ENCODE measurements around the gene RAB40C.

RAB40C gene

DNA sequence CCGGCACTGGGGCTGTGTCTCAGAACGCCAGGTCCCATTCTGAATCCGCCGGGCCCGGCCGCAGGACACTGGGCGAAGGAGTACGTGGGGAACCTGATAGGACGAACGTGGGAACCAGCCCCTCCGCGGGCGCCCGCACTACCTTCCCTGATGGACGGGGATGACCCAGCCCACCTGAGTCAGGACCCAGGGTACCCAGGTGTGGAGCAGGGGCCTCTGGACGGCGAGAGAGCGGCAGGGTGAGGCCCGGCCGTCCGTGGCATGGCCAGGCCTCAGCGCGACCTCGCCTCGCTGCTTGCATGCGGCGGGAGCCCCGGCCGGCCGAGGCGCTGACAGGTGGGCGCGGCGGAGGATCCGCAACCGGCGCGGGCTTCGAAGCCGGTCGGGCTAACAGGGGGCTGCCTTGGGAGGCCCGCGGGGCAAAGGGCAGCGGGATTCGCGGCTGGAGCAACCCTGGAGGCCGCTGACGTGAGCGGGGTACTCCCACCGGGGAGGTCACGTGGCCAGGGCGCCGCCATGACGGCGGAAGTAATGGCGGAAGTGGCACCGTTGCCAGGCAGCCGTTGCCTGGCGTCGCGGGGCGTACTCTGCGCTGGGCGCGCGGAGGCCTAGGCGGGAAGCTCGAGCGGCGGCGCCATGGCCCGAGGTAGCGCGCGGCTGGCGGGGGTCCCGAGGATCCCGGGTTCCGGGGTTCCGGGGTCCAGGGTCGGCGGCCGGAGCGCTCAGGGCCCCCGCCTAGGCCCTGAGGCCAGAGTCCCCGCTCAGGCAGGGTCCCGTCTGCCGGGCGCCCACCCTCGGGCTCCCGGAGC, 59.1 kb downstream of the RAB40C start, which contains the start of gene WDR90:
Gene WDR90 (plus strand): TSS at position 585 of the 809 bp plus-strand sequence. CDS start 52 bp downstream, at position 637.
- DNase-seq, result peak; percentile 87 to 94

DNA sequence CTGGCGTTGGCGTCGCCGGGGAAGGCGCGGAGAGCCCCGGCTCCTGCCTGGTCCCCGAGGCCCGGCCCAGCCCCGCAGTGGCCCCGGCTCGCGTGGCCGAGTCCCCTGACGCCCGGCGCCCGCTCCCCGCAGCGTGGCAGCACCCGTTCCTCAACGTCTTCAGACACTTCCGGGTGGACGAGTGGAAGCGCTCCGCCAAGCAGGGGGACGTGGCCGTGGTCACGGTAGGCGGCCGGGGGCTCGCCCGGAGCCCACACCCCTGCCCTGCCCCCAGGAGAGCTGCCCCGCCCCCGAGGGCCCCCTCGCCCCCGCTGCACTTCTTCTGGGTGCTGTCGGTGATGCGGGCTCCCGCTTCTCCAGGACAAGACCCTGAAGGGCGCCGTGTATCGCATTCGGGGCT, 59.8 kb downstream of the RAB40C start:
- DNase-seq, result no peak

DNA sequence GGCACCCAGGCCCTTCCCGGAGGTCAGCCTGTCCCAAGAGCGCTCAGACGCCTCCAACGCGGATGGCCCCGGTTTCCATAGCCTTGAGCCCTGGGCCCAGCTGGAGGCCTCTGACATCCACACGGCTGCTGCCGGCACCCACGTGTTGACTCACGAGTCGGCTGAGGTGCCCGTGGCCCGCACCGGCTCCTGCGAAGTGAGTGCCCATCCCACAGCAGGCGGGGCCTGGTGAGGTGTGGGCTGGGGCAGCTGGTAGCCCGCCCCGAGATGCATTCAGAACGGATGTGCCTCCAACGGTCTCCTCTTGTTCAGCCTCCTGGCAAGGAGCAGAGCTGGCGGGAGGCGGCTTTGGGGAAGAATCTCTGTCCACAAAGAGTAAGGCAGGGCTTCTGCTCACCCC, 62.0 kb downstream of the RAB40C start:
- no peak for DNase-seq

DNA sequence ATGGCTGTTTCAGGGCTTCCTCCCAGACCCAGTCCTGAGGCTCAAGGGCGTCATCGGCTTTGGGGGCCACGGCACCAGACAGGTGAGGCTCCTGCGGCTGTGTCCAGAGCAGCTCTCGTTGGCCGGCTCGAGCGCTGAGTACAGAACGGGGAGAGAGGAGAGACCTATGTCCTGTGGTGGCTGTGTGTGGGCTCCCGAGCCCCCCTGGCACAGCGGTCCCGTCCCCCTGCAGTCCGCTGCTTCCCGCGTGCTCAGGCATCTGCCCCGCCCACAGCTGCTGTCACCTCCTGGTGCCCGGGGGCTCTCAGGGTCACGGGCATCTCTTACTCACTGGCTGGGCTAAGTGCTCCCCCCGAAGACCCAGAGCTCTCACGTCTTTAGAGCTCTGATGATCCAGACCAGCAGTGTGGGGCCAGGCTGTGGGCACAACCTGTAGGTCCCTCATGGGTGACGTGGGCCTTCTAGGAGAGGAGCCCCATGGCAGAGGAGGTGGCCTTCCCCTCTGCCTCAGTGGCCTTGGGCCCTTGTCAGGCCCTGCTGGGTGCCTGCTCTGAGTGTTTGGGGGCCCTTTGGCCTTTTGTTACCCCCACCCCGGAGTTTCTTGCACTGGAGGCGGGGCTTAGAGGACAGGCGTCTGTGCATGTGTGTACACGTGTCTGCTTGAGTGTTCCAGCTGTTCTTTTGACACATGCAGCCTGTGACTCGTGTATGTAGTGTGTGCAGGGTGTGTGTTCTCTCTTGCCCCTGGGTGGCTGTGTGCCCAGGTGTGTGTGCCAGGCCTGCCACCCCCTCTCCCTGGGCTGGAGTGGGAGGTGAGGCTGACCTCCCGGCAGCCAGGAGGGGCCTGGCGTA, 62.8 kb downstream of the RAB40C start:
- DNase-seq, result no peak

DNA sequence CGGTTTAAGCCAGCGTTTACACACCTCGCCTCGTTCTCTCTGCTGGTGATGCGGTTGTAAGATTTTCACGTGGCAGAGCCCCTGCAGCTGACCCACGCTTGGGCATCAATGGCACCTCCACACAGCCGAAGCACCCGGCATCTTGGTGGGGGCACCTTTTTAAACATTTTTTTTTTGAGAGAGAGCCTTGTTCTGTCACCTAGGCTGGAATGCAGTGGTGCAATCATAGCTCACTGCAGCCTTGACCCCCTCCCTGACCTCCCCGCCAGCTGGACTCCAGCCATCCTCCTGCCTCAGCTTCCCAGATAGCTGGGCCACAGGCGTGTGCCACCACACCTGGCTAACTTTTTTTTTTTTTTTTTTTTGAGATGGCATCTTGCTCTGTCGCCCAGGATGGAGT, 64.2 kb downstream of the RAB40C start:
- DNase-seq, result no peak

DNA sequence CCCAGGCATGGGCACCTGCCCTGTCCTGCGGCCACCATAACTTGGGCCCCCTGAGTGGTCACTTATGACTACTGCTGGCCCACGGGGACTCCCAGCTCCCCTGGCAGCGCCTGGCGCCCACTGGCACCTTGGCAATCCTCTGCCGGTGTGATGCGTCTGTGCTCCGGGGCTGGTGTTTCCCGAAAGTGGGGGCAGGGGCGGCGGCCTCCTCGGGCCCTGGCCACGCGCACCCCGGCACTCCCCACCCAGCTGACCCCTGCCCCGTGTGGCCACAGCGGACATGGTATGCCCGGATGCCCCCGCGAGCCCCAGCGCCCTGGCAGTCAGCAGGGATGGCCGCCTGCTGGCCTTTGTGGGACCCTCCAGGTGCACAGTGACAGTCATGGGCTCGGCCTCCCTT, 67.6 kb downstream of the RAB40C start:
- no peak for DNase-seq

DNA sequence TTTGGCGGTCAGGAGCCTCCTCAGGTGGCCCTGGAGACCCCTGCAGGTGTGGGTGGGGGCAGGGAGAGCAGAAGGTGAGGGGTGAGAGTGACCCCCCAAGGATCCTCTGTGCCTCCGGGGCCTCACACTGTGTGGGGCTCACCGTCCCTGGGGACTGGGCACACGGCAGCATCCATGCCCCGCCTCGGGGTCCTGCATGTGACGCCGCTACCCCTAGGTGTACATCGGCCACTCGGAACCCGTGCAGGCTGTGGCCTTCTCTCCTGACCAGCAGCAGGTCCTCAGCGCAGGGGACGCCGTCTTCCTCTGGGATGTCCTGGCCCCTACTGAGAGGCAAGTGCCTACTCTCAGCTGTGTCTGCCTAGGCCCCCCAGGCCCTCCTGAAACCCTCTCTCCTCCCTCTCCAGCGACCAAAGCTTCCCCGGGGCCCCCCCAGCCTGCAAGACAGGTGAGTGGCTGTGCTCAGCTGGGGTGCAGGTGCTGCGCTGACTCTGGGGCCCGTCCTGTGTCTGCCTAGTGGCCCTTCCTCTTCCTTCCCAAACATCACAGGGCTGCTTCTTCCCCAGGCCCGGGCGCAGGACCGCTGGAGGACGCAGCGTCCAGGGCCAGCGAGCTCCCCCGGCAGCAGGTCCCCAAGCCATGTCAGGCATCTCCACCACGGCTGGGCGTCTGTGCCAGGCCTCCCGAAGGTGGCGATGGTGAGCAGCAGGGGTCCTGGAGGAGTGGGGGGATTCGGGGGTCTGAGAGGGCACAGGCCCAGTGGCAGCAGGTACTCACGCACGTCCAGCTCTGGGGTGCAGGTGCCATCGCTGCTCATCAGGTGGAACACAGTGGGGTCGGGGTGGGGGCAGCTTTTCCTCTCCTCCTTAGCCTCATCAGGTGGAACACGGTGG, 69.1 kb downstream of the RAB40C start:
- DNase-seq, result no peak

DNA sequence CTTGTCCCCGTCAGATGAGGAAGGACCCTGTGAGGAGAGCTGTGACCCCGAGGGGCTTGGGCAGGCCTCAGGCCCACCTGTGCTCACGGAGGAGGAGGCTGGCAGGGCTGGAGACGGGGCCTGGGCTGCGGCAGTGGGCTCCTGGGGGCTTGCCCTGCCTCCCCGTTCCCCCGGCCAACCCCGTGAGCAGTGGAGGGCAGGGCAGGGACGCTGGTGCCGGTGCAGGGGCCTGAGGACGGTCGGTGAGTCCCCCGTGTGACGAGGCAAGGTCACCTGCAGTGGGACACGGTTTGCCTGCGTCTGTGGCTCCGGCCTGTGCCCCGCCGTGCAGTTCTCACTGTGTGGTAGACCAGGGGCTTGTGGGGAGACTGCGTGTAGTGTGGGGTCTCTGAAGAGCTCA, 69.8 kb downstream of the RAB40C start:
- no peak for DNase-seq

DNA sequence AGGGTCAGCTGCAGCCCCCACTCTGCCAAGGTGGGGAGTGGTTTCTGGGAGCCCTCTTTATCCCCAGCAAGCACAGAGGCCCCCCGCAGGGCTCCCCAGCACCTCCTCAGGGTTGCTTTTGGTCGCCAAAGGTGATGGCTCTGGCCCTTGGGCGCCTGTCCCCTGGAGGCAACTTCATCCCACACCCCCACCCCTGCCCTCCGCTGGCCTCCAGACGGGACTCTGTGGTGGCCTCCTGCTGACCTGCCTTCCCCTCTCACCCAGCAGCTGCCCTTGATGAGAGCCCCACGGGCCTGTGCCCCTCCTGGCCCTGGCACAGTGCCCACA, 70.2 kb downstream of the RAB40C start:
- DNase-seq, result no peak

DNA sequence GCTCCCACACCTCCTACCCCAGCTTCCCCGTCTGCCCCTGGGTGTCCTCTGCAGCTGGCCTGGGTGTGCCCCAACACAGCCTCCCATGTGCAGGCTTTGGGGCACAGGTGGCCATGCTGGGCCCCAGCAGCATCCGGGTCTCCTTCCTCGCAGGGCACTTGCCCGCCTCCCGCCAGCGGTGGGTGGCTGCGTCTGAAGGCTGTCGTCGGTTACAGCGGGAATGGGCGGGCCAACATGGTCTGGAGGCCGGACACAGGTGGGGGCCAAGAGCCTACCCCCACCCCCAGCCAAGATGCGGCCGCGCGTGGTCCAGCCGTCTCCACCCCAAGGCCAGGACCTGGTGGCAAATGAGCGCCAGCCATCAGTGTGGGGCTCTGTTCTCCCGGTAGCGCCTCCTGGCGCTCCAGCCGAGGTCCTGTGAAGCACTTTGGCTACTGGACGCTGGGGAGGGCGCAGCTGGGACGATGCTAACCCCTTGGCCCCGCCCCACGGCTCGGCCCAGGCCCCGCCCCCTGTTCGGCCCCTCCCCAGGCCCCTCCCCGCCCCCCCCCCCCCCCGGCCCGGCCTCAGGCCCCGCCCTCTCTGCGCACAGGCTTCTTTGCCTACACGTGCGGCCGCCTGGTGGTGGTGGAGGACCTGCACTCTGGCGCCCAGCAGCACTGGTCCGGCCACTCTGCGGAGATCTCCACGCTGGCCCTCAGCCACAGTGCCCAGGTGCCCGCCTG, 70.8 kb downstream of the RAB40C start:
- DNase-seq, result peak; percentile 78 to 90

DNA sequence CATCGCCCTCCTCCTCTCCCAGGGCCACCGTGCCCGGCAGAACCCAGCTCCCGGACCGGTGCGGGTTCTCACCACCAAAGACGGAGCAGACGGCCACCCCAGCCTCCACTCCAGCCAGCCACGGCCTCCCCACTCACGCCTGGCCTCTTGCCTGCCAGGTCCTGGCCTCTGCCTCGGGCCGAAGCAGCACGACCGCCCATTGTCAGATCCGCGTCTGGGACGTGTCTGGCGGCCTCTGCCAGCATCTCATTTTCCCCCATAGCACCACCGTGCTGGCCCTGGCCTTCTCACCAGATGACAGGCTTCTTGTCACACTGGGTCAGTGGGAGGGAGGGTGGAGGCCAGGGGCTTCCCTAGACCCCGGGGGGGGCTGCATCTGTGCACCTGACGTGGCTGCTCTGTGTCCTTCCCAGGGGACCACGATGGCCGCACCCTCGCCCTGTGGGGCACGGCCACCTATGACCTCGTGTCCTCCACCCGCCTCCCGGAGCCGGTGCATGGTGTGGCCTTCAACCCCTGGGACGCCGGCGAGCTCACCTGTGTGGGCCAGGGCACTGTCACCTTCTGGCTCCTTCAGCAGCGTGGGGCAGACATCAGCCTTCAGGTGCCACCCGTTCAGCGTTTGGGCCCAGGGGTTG, 71.4 kb downstream of the RAB40C start:
- DNase-seq, result no peak

DNA sequence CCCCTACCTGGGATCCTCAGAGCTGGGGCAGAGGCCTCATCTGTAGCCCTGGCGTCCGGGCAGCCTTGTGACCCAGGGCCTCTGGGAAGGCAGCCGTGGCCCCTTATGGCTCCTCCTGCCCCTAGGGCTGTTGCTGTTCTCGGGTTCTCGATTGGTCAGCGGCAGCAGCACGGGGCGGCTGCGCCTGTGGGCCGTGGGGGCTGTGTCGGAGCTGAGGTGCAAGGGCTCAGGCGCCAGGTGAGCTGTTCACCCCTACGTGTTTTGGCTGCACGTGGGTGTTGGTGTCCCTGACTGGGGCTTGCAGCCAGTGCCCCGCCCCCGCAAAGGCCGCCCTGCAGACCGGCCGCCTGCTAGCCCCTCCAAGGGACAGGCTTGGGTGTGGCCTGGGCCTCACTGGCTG, 72.2 kb downstream of the RAB40C start:
- no peak for DNase-seq

DNA sequence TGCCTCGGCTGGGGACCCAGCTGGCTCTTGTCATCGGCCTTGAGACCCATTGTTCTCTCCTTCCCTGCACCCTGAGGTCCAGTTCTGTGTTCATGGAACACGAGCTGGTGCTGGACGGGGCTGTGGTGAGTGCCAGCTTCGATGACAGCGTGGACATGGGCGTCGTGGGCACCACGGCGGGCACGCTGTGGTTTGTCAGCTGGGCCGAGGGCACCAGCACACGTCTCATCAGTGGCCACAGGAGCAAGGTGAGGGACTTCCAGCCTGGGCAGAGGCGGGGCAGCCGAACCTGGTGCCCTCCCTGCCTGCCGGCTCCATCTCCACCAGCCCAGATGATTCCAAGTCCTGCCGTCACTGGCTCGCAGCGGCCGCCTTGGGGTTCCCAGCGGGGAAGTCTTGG, 72.7 kb downstream of the RAB40C start:
- DNase-seq, result no peak

DNA sequence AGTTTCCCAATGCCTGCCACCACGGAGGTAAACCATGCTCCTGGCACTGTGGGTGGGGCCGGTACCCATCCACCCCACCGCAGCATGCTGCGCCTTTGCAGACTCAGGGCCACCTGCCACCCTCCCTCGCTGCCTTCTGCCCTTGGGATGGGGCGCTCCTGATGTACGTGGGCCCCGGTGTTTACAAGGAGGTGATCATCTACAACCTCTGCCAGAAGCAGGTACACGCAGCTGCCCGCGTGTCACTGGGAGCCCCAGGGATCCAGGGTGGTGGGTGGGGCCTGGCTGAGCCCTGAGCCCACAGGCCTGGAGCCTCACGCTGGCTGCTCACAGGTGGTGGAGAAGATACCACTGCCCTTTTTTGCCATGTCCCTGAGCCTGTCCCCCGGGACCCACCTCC, 76.7 kb downstream of the RAB40C start:
- DNase-seq, result no peak

DNA sequence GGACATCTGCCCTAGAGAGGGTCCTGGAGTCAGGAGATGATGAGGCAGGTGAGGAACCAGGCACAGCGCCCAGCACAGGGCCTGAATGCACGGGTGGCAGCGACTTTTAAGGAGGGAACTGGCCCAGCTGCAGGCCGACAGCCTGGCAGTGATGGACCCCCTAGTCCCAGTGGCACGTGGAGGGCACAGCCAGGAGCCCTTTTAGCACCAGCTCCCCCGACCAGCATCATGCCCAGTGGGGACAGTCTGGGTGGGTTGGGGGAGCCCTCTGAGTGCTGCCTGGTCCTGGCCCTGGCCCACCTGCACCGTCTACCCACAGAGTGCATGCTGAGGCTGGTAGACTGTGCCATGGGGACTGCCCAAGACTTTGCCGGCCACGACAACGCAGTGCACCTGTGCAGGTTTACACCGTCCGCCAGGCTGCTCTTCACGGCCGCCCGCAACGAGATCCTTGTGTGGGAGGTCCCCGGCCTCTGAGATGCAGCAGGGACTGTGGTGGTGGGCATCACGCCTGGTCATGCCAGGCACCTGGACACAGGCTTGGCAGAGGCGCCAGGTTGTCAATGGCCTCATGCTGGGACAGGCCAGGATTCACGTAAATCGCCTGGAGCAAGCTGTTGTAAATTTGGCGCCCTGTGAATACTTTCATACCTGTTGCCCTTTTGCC, 77.4 kb downstream of the RAB40C start:
- DNase-seq, result no peak

DNA sequence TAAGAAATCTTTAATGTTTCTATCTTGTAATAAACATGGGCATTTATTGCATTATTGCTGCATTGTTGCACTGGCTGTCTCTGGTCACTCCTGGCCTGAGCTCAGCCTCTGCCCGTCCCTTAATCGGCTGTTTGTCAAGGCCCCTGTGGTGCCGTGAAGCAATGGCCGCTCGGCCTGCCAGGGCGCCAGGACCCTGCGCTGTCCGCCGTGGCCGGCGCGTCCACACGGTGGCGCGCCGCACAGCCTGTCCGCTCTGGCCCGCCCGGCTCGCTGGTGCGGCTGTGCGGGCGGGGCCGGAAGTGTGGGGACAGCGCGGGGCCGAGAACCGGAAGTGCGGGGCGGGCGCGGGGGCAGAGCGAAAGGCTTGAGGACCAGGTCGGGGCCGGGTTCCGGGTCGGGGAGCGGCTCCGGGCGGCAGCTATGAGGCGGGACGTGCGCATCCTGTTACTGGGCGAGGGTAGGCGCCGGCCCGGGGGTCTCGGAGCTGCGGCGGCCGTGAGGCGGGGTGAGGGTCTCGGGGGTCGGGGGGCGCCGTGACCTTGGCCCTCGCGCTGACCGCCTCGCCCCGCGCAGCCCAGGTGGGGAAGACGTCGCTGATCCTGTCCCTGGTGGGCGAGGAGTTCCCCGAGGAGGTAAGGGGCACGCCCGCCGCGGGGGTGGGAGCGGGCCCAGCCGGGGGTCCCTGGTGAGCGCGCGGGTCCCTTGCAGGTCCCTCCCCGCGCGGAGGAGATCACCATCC, 78.1 kb downstream of the RAB40C start, which contains the start of gene RHOT2:
Gene RHOT2 (plus strand): TSS at position 353 of the 739 bp plus-strand sequence. CDS start 68 bp downstream, at position 421.
- DNase-seq, result peak; percentile 83 to 94

DNA sequence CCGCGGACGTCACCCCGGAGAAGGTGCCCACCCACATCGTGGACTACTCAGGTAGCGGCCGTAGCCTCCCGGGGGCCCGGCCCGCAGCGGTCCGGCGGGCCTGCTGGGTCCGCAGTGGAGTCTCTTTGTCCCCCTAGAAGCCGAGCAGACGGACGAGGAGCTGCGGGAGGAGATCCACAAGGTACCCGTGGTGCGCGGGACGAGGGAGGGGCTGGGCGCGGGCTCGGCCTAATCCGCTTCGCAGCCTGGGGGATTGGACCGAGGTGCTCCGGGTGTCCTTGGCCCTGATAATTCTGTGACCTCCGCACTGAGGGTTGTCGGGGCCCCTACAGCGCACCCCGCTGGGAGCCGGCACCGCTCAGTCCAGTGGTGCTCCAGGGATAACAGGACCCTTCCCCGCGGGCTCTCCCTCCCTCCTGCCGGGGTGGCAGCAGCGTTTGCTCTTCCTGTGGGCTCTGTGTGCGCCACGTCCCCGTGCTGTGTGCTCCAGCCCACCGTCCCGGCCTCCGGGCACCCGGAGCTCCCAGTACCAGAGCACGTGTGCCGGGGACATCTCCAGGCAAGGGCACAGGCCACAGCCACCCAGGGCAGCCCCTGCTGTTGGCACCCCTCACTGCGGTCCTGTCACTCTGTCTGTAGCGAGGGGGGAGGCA, 78.8 kb downstream of the RAB40C start:
- no peak for DNase-seq

DNA sequence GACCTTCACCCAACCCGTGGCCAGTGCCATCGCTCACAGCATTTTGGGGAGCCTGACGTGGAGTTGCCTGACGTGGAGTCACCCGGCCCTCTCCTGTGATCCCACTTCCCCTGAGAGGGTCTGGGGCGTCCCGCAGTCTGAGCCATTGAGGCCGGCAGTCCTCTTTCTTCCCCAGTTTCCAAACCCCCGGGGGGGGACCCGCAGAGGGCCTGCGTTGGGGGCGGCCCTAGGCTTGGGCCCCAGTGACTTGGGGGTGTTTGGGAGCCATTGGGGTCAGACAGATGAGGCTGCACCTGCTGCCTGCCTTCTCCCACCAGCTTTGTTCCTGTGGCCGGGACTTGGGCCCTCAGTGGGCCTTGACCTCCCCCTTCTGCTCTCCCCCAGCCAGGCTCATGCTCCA, 79.8 kb downstream of the RAB40C start:
- DNase-seq, result no peak

DNA sequence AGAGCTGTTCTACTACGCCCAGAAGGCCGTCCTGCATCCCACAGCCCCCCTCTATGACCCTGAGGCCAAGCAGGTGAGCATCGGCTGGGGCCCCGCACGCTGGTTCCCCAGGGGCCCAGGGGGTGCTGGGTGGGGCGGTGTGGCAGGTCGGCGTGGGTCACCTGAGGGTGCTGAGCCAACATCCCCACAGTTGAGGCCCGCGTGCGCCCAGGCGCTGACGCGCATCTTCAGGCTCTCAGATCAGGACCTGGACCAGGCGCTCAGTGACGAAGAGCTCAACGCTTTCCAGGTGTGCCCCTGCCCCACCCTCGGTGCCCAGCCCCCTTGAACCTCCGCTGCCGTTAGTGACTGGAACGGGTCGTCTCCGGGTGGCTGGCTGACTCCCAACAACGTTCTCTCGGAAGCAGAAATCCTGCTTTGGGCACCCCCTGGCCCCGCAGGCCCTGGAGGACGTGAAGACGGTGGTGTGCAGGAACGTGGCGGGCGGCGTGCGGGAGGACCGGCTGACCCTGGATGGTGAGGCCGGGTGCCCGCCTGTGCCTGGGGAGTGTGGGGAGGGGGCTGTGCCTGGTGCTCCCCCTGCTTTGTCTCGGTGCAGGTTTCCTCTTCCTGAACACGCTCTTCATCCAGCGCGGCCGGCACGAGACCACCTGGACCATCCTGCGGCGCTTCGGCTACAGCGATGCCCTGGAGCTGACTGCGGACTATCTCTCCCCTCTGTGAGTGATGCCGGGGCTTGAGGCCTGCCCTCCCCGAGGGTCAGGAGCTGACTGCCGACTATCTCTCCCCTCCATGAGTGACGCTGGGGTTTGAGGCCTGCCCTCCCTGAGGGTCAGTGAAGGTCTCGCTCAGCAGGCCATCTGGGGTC, 80.9 kb downstream of the RAB40C start:
- no peak for DNase-seq
